NCI-H1417 (cell line): ENCODE data around the gene ARHGAP12.

Source experiments
- DNase-seq, 3 experiments: peaks; one replicate each; lab custom pipeline; 2025; lab: John Stamatoyannopoulos, UW

The ARHGAP12 gene

DNA sequence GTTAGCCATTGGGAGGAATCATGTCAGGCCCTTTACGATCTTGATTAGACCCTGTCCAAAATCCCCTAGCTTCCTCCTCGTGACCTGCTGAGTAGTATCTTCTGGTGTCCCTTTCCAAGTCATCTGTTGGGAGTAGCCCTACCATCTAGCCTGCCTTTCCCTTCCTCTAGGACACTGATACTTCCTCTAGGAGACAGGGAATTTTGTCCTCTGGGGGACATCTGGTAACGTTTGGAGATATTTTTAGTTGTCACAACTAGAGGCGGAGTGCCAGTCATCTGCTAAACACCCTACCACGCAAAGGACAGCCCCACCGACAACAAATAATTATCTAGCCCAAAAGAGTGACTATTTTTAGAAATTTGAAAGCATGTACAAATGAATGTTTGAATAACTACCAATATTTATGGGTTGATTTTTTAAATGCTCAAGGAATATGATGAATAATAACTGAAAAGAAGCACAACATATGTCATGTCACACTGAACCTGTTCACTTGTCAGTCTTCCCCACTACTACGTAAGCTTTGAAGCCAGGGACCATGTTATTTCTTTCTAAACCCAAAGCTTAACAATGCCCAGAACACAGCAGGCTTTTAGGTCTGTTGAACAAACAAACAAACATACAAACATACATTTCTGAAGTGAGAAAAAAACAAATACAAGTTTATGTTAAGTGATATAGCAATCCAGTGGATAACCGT lies 105.9 kb downstream of the ARHGAP12 start:
- DNase-seq, result no peak

DNA sequence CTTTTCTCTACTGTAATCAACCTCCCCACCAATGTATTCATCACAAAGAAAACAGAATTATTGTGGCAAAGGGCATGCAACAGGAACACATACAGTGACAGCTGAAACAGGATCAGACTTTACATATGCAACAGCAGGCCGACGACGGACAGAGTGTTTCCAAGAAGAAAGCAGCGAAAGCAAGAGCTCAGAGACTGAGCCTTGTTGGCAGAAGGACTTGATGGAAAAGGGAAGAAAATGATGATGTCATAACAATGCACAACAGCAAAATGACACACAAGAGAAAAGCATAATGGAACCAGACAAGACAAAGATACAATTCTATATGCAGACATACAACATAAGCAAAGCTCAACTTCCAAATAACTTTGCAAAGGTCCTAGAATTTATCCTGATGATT lies 106.5 kb downstream of the ARHGAP12 start:
- DNase-seq, result no peak

DNA sequence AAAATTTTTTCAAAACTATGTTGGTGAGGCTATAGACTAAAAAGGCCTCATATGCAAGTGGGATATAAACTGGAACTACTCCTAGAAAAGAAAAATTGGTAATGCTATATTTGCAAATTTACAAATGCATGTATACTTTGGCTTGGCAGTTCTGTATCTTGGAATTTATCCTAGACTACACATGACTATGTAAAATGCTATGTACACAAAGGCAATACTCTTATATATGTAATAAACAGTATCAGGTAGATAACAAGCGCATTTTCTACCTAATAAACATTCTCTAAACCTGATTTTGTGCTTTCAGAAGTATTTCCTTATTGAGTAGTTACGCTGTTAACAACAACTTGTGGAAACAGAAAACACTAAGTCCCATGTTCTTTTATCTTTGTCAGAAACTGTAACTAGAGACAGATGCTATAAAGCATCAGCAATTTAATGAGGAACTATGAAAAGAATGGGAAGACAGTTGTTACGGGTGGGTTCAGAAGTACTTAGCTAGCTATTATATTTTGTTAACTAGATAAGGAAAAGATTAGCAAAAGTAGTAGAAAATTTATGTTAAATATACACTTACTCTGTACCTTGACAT lies 107.8 kb downstream of the ARHGAP12 start:
- DNase-seq, result no peak

DNA sequence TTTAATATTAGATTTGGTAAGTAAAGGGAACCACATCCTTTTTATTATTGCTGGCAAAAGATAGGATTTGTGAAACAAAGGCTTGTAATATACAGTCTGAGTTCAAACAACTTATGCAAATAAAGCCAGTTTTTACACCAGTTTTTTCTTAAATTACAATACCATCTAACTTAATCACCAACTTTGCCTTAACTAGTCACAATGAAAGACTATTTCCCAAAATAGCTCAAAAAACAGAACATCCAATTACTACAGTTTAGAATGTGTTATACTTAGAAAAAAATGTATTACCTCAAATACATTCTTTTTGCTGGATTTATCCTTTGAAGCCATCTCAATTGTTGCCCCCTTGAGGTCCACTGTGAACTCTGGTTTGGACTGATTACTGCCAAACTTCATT lies 108.5 kb downstream of the ARHGAP12 start:
- DNase-seq, result no peak

DNA sequence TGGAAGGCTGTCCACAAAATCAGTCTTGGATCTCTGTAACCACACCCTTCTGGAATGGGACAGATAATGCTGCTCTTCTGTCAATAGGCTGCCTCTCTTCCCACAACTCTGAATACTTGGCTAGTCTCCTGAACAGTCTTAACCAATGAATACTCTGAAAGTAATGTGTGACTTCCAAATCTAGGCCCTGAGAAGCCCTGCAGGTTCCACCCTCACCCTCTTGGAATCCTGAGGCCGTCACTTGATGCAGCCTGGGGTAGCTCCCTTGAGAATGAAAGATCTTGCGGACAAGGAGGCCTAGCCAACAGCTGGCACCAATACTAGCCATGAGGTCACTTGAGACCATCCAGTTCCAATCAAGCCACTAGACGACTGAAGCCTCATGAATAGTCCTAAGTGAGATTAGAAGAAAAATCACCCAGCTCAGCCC lies 109.2 kb downstream of the ARHGAP12 start:
- no peak for DNase-seq

DNA sequence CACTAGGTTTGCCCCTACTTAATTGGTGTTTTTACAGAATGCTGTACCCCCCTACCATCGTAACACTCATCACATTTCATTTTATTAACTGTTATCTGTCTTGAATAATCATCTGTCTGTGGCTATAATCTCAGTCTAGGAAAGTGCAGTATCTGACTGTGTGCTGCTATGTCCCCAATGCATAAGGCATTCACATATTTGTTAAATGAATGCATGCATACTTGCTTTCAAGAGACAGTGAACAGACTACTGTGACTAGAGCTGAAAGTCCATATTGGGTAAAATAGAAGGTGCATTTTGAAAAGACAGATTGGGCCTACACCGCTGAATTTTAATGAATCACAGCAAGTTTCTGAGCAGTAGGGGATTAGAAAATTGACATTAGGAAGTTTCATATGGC lies 112.3 kb downstream of the ARHGAP12 start:
- no peak for DNase-seq

DNA sequence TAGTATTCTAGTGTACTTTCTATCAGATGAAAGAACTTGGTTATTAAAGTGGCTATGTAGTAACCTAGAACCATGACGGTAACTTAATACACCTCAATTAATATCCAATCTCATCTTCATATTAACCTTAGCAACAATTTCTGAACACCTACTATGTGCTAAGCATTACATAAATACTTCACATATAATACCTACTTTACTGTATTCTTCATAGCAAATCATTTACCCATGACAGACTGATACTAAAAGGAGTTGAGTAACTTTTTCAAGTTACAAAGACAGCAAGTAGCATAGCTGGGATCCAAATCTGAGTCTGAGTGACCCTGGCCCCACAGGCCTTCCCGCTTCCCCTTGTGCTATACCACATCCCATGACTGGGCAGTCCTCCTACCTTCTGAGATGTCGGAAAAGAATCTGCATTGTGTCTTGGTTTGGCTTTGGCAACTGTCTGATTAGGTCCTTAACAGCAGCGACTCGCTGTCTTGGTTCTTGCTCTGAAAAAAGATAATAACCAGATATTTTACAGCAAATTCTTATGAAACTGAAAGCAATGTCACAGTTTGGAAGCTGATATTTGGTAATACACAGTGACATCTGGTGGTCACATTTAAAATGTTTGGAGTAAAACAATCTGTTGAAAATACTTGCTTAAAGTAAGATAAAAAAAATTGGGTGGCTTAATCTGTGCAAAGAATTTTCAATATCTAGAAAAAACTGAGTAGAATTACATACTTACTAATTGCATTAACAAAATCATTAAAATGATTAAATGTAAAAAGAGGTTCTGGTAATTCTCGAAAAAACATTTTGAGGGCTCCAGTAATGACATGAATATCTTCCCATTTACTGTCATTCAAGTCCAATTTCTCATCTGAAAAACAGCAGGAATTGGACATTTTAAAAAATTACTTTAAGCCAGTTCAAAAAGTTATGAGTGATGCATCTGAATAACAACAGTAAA lies 120.1 kb downstream of the ARHGAP12 start:
- peak; percentile 6 to 67 (median 10) for DNase-seq

DNA sequence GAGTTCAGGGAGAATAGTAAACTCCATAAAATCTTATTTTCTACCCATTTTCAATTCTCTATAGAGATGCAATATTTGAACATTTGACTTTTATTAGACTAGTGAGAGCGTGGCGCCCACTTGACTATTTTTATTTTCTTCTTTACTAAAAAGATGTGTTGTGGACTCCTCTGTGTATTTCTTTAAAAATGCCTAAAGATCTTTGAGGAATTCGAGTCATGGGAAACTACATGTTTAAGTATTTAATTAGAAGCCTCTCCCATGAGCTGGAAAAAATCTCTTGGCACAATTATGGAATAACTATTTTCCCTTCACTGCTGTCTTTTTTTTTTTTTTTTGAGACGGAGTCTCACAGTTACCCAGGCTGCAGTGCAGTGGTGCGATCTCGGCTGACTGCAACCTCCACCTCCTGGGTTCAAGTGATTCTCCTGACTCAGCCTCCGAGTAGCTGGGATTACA lies 124.2 kb downstream of the ARHGAP12 start:
- no peak for DNase-seq

DNA sequence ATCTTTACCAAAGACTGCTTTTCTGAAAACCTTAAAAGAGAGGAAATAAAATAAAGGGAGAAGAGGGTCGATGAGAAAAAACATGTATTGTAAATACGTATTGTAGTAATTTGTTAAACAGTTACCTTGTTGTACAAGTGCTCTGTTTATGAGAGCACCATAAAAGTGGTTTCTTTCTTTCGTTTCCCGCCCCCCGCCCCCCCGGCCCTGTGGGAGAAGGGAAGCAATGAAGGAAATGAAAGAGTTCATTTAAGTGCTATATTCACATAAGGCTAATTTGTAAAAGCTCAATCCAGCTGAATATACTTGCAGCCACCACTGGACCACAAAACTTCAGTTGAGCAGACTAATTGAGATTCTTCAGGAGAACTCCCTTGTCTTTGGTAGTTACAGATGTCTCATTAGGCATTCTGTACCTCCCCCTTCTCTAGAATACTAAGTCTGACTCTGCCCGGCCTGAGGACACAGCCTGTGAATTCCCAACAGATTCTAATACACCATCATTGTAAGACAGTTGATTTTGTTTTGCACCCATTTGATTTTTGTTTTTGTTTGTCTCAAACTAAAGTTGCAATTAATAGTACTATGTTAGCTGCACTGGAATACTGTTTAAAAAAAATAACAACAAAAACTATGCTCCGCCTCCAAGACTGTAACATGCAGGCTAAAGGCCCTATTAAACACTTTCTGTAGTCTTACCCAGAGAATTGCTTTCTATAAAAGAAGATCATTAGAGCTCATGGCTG lies 124.9 kb downstream of the ARHGAP12 start:
- DNase-seq, result no peak

DNA sequence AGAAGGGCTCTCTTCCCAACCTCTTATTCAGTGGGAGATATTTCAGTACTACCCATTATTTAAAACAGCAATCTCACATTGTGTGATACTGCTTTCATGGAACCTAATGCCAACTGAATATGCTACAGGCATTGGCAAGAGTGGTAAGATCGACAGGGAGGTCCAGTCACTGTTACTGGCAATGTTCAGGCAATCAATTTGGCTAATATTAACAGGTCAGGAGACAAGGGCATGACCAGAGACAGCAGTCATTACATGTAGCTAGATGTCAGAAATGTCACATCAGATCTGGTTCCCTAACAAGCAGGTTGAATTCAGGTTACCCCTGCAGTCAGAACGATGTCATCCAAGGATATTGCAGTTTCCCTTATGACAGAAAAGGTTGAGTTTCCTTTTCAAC lies 129.4 kb downstream of the ARHGAP12 start:
- DNase-seq, result no peak

DNA sequence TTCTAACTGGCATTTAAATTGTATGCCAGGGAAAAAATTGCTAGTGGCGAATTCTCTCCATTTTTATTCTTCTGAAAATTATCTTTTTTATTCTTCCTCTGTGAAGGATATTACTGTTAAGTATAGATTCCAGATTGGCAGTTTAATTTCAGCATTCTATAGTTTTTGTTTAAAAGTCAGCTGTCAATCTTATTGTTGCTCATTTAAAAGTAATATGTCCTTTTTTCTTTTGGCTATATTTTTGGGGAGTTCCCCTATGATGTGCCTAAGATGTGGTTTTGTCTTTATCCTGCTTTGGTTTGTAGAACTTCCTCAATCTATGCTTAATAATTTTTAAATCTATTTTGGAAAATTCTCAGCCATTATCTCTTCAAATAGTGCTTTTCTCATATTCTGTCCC lies 135.9 kb downstream of the ARHGAP12 start:
- DNase-seq, result no peak

DNA sequence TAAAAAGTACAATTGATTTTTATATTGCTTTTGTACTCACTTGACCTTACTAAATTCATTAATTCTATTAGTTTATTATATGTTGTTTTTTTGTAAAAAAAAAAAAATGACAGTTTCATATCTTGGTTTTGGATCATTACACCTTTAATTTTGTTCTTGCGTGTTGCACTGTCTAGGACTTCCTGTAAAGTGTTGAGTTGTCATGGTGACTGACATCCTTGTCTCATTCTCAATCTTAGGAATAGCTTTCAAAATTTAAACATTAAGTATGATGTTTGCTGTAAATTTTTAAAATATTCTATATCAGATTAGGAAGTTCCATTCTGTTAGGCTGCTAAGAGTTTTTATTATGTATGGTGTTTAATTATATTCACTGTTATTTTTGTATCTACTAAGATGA lies 139.1 kb downstream of the ARHGAP12 start:
- no peak for DNase-seq

DNA sequence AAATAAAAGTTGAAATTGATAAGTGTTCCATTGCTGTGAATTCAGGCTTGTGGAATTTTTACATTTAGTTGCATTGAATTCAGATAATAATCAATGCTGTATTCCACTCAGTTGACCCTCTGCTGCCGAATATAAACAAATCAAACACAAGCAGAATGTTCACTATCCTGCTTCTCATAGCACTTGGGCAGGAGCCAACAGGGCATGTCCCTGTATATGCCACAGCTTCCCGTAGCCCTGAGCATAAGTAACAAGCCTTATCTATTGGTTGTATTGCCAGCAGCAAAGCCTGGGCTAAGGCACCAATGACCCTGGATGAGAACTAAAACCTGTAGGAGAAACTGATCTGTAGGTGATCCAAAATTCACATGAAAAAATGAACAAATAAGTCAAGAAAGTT lies 145.9 kb downstream of the ARHGAP12 start:
- no peak for DNase-seq

DNA sequence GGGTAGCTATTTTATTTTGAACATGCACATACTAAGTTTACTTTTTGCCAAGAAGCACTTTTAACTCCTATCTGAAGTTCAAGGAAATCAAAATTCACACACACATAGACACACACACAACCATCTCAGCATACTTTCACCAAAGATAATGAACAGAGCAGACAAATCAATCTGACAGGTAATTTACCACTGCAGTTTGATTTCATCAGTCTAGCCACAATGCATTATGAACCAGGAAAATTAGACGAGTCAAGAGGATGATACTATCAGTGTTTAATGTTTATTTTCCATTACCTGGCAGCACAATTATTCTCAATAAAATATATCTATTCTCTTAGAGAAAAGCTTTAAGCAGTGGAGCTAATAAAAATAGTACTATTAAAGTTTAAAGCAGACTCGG lies 147.9 kb downstream of the ARHGAP12 start:
- DNase-seq, result no peak

DNA sequence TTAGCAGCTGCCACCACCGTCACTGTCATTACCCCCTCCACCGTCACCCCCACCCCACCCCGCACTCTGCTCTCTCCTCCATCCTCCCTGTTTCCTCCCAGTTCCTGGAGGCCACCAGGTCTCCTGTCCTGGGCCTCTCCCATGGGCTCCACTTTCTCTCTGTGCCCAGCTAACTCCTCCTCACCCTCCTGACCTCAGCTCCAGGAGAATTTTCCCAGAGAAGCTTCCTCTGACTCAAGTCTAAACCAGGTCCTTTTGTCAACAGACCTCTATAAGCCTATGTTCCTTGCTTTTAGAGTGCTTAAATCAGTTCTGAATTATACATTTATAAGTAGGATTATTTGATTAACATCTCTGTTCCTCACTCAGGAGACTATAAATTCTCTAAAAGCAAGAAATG lies 150.0 kb downstream of the ARHGAP12 start:
- DNase-seq, result no peak

DNA sequence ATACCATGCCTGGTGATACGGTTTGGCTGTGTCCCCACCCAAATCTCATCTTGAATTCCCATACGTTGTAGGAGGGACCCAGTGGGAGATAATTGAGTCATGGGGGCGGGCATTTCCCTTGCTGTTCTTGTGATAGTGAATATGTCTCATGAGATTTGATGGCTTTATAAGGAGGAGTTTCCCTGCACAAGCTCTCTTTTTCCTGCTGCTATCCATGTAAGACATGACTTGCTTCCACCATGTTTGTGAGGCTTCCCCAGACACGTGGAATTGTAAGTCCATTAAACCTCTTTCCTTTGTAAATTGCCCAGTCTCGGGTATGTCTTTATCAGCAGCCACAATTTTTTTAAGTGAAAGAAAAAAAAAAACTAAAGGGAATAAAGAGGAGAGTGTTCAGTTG lies 152.5 kb downstream of the ARHGAP12 start:
- no peak for DNase-seq

DNA sequence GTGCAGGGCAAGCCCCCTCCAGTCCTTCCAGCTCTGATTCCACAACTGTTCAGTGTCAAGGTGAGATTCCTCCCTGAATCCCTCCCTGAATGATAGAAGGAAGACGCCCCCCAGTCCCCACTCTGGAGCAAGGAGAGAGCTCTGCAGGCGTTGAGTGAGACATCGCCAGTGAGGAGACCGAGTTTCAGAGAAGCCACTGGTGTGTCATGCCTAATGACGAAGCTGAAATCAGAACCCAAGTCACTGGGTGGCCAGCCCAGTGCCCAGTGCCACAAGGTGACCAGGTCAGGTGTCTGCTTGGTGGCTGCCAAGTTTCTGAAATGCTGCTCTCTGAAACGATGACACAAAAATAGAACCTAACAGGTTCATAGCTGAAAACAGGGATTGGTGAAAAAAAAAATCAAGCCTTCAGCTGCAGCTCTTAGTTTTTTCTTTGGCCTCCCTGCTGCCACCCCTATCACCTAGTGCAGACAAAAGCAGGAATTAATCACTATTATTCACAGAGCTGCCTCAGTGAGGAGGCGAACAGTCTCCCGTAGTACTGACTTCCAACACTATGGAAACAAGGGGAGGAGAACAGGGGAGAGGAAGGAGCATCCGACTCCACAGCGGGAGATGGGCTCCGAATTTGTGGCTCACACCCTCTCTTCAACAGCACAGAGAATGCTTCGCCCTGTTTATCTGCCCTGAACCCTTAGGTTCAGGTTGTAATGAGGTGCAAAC lies 153.5 kb downstream of the ARHGAP12 start:
- DNase-seq, result no peak

DNA sequence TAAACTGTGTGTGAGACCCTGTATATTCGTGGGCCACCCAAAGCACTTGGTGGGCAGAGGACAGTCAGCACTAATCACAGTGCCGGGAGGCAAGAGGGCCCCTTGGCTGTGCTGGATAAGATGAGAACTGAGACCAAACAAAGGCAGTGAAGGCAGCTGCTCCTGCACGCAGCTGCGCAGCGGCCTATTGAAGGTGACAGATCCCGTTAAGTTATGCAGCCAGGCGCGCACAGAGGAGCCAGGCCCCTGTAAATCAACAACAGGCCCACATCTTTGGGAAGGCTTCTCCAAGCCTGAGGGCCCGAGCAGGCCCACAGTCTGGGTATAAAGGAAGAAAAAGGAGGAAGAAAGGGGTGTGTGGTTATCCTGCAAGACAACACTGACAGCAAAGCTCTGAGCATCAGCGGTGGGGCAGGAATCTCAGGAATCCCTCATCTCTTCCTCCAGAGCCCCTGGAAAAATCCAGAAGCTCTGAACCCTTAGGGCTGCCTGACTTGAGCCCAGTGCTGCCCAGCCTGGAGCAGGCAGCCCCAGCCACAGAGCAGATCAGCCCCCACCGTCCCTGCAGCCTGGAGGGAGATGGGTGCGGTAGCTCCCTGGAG lies 154.2 kb downstream of the ARHGAP12 start:
- DNase-seq, result peak; percentile 11 to 78 (median 64)

DNA sequence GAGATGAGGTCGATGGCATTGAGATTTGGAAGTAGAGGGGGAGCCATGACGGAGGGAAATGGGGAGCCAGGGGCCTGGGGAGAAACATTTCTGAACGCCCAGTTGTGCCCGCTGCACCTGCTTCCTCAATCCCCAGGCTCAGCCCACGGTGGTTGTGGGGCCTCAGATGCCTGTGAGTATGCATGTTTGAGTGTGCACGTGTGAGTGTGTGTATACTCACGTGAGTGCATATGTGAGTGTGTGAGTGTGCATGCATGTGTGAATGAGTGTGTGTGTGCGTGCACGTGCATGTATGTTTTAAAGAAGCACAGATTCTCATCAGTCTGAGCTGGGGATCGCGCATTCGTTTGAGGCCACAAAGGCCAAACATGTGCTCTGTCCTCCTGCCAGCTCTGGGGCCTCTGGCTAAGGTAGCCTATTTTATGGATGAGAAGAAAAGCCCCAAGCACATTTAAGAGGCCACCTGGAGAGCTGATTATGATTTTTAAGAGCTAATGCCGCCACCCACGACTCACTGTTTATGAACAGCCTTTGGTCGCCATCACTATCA lies 154.8 kb downstream of the ARHGAP12 start:
- DNase-seq, result peak in 1 of 3 experiments; percentile 64

DNA sequence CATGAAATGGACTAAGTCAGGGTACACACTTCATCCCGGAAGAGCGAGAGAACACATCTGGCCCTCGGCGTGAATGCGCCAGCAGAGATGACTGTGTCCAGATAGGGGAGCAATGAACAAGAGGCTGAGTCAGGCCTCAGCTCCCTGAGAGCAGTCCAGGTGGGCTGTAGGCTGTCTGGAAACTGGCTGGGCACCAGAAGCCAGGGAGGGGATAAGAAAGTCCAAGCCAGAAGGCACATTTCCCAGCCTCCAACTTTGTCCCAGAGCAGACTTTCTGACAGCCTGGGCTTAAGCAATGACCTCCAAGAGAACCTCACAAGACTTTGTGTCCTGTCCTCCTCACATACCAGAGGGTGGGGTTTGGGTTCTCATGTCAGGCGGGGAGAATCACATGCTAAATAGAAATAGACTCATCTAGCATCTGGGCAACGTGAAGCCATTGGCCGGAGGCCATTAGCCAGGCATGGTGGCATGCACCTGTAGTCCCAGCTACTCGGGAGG lies 157.2 kb downstream of the ARHGAP12 start:
- no peak for DNase-seq
